ENCODE results near the gene TSPOAP1. TPM values are rescaled to one million over a fixed set of nuclear protein-coding genes. Genes with fewer than 3 reads are reported as not detected.

TSPOAP1 gene
- total RNA-seq, 2 experiments from 2014 or later: 17.8 to 19.5 TPM

DNA sequence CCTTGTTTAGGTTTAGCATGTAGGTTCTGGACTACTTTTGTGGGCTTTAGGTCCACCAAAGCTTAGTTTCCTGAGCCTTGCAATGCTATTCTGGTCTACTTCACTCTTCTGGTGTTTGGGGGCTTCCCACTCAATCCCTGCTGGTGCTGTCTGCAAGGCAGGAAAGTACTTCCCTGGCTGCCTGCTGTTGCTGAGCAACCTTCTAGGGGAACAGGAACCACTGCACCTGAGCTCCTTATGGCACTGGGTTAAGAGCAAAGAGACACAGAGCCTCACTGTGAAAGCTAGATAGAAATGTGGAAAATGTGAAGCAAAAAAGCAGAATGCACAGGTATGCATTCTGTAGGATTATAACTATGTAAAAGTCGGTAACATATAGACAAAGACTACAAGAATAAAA lies 64.8 kb downstream of the TSPOAP1 start:
- intact Hi-C loops (cut with DNase I, micrococcal nuclease): no loop called here
- H3K36me3 Mint-ChIP-seq (ENCODE audit: low read depth): no peaks in the 10 kb centered on the region
- TF ChIP-seq, protein P1, sequence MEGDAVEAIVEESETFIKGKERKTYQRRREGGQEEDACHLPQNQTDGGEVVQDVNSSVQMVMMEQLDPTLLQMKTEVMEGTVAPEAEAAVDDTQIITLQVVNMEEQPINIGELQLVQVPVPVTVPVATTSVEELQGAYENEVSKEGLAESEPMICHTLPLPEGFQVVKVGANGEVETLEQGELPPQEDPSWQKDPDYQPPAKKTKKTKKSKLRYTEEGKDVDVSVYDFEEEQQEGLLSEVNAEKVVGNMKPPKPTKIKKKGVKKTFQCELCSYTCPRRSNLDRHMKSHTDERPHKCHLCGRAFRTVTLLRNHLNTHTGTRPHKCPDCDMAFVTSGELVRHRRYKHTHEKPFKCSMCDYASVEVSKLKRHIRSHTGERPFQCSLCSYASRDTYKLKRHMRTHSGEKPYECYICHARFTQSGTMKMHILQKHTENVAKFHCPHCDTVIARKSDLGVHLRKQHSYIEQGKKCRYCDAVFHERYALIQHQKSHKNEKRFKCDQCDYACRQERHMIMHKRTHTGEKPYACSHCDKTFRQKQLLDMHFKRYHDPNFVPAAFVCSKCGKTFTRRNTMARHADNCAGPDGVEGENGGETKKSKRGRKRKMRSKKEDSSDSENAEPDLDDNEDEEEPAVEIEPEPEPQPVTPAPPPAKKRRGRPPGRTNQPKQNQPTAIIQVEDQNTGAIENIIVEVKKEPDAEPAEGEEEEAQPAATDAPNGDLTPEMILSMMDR (IDR thresholded peaks at IDR 0.05): no peak
- Histone ChIP-seq H3K4me1 (ENCODE audit: insufficient read depth, low read length) (no peaks in the 10 kb centered on the region), H3K36me3 (ENCODE audit: insufficient read depth, low read length) (no peaks in the 10 kb centered on the region), H3K9me3 (ENCODE audit: control insufficient read depth in 1 of 2, insufficient read depth in 1 of 2, low read length in 2 of 2) (no peaks in the 10 kb centered on the region), H3K27me3 (ENCODE audit: control insufficient read depth in 1 of 2, insufficient read depth in 2 of 2, low read length in 2 of 2) (peaks cover 16 to 36% of the 10 kb centered on the region in 2 experiments), H3K4me3 (ENCODE audit: low read length) (no peak overlapping the region), H3K27ac (ENCODE audit: low read depth in 1 of 2, low read length in 2 of 2) (no peak overlapping the region)
- ATAC-seq (ENCODE audit: poor library complexity) (no peak), DNase-seq (no peak)
- H3K4me3 Mint-ChIP-seq: no peak overlapping the region
- H3K27me3 Mint-ChIP-seq: peaks cover 80% of the 10 kb centered on the region
- POLR2A ChIA-PET: no interaction called here
- H3K9me3 Mint-ChIP-seq: no peaks in the 10 kb centered on the region
- no peaks in the 10 kb centered on the region for H3K4me1 Mint-ChIP-seq (ENCODE audit: low read depth)
- CTCF ChIA-PET: interaction anchor here (0.5 kb wide), 1 partner anchor 1828 kb away, joined by 3 read pairs; no protein-coding TSS in a partner anchor
- H3K27ac Mint-ChIP-seq: no peak overlapping the region

DNA sequence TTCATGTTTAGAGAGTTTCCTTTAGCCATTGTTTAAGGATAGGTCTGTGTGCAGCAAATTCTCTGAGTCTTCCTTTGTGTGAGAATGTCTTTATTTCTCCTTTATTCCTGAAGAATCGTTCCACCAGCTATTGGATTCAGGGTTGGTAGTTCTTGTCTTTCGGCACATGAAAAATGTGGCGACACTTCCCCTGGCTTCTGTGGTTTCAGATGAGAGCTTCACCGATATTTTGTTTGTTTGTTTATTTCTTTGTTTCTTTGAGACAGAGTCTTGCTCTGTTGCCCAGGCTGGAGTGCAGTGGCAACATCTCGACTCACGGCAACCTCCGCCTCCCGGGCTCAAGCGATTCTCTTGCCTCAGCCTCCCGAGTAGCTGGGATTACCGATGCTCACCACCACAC lies 66.4 kb downstream of the TSPOAP1 start:
- TF ChIP-seq, protein P1 (IDR thresholded peaks at IDR 0.05): no peak
- Histone ChIP-seq H3K27ac (ENCODE audit: low read depth in 1 of 2, low read length in 2 of 2) (no peak overlapping the region), H3K36me3 (ENCODE audit: insufficient read depth, low read length) (no peaks in the 10 kb centered on the region), H3K9me3 (ENCODE audit: control insufficient read depth in 1 of 2, insufficient read depth in 1 of 2, low read length in 2 of 2) (no peaks in the 10 kb centered on the region), H3K4me1 (ENCODE audit: insufficient read depth, low read length) (no peaks in the 10 kb centered on the region), H3K27me3 (ENCODE audit: control insufficient read depth in 1 of 2, insufficient read depth in 2 of 2, low read length in 2 of 2) (peaks cover 12 to 36% of the 10 kb centered on the region in 2 experiments), H3K4me3 (ENCODE audit: low read length) (no peak overlapping the region)
- Mint-ChIP-seq H3K9me3 (no peaks in the 10 kb centered on the region), H3K4me1 (ENCODE audit: low read depth) (no peaks in the 10 kb centered on the region), H3K27me3 (peaks cover 85% of the 10 kb centered on the region), H3K27ac (no peak overlapping the region), H3K4me3 (no peak overlapping the region), H3K36me3 (ENCODE audit: low read depth) (no peaks in the 10 kb centered on the region)
- DNase-seq (no peak), ATAC-seq (ENCODE audit: poor library complexity) (no peak)
- CTCF ChIA-PET: no interaction called here
- POLR2A ChIA-PET: no interaction called here
- intact Hi-C loops (cut with DNase I, micrococcal nuclease): no loop called here

DNA sequence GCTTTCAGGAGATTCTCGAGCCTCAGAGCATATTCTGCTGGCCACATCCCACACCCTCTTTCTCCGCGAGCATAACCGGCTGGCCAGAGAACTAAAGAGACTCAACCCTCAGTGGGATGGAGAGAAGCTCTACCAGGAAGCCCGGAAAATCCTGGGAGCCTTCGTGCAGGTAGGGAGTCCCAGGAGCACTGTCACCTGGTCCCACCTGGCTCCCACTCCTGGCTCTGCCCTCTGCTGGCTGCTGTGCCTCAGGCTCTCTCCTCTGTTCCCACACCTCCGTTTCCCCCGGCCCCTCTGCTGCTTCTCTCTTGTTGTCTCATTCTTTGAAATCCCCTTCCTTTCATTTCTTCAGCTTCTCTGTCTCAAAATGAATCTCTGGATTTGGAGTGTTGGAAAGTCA lies 73.8 kb downstream of the TSPOAP1 start:
- Histone ChIP-seq H3K27ac (ENCODE audit: low read depth in 1 of 2, low read length in 2 of 2) (no peak overlapping the region), H3K27me3 (ENCODE audit: control insufficient read depth in 1 of 2, insufficient read depth in 2 of 2, low read length in 2 of 2) (no peaks in the 10 kb centered on the region), H3K4me1 (ENCODE audit: insufficient read depth, low read length) (peaks cover 3% of the 10 kb centered on the region), H3K36me3 (ENCODE audit: insufficient read depth, low read length) (no peaks in the 10 kb centered on the region), H3K9me3 (ENCODE audit: control insufficient read depth in 1 of 2, insufficient read depth in 1 of 2, low read length in 2 of 2) (no peaks in the 10 kb centered on the region), H3K4me3 (ENCODE audit: low read length) (no peak overlapping the region)
- peaks cover 6% of the 10 kb centered on the region for H3K4me1 Mint-ChIP-seq (ENCODE audit: low read depth)
- DNase-seq (no peak), ATAC-seq (ENCODE audit: poor library complexity) (no peak)
- H3K9me3 Mint-ChIP-seq: no peaks in the 10 kb centered on the region
- TF ChIP-seq, protein P1 (IDR thresholded peaks at IDR 0.05): no peak
- no peaks in the 10 kb centered on the region for H3K36me3 Mint-ChIP-seq (ENCODE audit: low read depth)
- POLR2A ChIA-PET: no interaction called here
- H3K4me3 Mint-ChIP-seq: no peak overlapping the region
- H3K27ac Mint-ChIP-seq: no peak overlapping the region
- intact Hi-C loops (cut with DNase I, micrococcal nuclease): no loop called here
- H3K27me3 Mint-ChIP-seq: peaks cover 36% of the 10 kb centered on the region
- CTCF ChIA-PET: no interaction called here
